Frontal cortex (tissue), 4 donors: ENCODE results near the gene TMEM255A. TPM values are rescaled to one million over a fixed set of nuclear protein-coding genes. Genes with fewer than 3 reads are reported as not detected.
A peak's percentile ranks its signal among the peaks of the same experiment; 100 is the strongest.

ENCODE experiments used
- DNase-seq, 2 donors: peaks; one replicate each; pipeline ENCODE4 v3.0.0; 2012; ENCODE audit warnings: low spot score in 2 of 2
- FAIRE-seq: peaks from 2 replicates; lab custom pipeline; 2012; peaks lifted over from hg19 to GRCh38; lab: Jason Lieb, UNC
- total RNA-seq: library from RNA; depleted of rRNA; stranded (reverse); fragments of >200 nt; gene quantifications from one replicate; pipeline ENCODE4 v1.2.3, GENCODE V29; 2014
- donor health status: control.
- donor health status: control.
- donor health status: control.

The TMEM255A gene
- total RNA-seq, 1 donor from 2014 or later = 1.6 TPM

DNA sequence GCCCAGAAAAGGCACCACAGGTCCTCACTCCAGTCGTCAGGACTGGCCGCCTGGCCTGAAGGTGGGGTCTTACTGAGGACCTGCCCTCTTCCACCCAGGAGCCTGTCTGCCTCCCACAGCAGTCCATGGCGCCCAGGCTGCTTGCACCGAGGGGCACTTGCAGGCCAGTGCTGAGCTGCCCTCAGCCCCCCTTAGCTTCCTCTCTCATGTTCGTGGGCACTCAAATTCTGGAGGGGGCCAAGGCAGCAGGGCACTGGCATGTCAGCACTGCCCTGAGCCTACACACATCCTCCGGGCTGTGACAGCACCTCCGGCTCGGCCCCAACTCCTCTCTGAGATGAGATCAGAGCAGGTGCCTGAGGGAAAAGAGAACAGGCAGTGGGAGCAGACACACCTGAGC lies 87.9 kb downstream of the TMEM255A start:
- FAIRE-seq (no peak), DNase-seq (no peak)

- FAIRE-seq (no peak), DNase-seq (peak; percentile 4 to 22)
These were observed 97.6 kb downstream of the TMEM255A start for GRCh38 chrX:120213438-120214265.

Other genes with a start within 250 kb of the TMEM255A start
- gene RHOXF2B, start 233.8 kb downstream of the TMEM255A start, total RNA-seq = not detected
- not detected for gene RHOXF1, start 195.5 kb downstream of the TMEM255A start, total RNA-seq
- gene RHOXF2, start 152.8 kb downstream of the TMEM255A start, total RNA-seq = not detected
- 45.2 TPM for gene ZBTB33, start 60.6 kb downstream of the TMEM255A start, total RNA-seq
- gene ATP1B4, start 50.6 kb upstream of the TMEM255A start, total RNA-seq = not detected
- 33.8 TPM for gene LAMP2, start 157.8 kb upstream of the TMEM255A start, total RNA-seq
- gene CUL4B, start 249.5 kb upstream of the TMEM255A start, total RNA-seq = 35.5 TPM